22Rv1 (cell line): ENCODE measurements around the gene TOP2B.

Experiments used
- H3K27ac ChIP-seq: fragments of 450-650 bp; 2 replicates; pipeline ENCODE4 v1.5.1; 2017
- CTCF ChIP-seq: fragments of 450-650 bp; IDR thresholded peaks from 2 replicates; pipeline ENCODE4 v1.5.1; 2017; ENCODE audit warnings: mild to moderate bottlenecking
- ZFX ChIP-seq: fragments of 450-650 bp; IDR thresholded peaks from 2 replicates; pipeline ENCODE4 v1.6.1; 2017; ENCODE audit warnings: antibody characterized with exemption, borderline replicate concordance

Gene TOP2B

DNA sequence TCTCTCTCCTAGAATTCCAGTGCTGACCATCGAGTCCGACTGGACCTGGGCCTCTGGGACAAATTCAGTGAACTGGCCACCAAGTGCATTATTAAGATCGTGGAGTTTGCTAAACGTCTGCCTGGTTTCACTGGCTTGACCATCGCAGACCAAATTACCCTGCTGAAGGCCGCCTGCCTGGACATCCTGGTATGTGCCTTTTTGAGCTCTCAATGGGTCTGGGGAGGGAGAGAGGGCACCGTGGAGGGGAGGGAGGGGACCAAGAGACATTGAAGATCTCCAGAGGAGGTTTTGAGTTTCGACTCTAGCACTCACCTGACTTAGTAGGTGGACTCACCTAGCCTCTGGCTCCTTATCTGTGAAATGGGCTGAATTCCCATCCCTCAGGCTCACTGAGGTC is 84.2 kb downstream of the TOP2B start:
- no peak for TF ChIP-seq CTCF
- no peak for TF ChIP-seq ZFX
- H3K27ac ChIP-seq, result no peak overlapping the region

DNA sequence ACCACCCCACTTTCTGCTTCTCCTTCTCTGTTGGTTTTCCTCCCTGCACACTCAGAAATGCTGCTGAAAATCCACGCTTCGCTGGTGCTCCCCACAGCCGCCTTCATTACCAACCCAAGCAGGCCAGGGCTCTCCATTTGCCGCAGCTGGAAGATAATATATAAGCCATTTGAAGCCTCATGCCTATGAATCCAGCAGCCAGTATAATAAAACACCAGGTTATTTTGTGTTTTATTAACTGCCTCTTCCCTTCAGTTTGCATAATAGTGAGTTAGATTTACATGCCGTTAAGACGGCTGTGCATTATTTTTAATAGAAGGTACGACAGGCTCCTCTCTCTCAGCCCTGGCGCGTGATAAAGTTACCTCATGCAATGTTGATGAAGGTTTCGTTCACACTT is 86.6 kb downstream of the TOP2B start:
- TF ChIP-seq ZFX, result no peak
- TF ChIP-seq CTCF, result no peak
- no peak overlapping the region for H3K27ac ChIP-seq

DNA sequence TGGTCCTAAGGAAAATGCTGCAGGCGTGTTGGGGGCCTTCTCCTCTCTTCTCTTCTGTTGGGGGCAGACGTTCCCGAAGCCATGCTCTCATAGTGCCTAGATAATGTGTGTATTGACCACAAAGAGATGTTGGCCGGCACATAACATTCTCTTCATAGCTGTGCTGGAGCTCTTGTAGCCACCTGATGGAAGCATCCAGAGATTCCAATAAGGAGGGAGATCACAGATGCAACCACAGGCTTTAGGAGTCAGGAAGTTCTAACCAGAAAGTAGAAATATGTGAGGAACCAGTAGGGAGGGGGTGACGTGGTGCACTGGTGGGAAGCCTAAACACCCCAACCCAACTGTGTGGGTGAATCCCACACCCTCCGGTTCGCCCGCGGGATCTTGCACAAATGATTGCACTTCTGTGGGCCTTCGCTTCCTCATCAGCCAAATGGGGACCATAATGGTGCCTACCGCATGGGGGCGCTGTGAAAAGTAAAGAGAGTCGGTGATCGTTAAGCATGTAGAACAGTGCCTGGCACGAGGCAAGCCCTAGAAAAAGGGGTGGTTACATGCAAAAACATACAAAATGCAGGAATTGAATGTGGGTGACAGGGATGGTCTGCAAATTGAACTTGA is 87.8 kb downstream of the TOP2B start:
- no peak overlapping the region for H3K27ac ChIP-seq
- TF ChIP-seq CTCF (peak; percentile 42), ZFX (no peak)

GRCh38 chr3:25576146-25576545 is 88.6 kb downstream of the TOP2B start:
- TF ChIP-seq CTCF, result no peak
- no peak for TF ChIP-seq ZFX
- H3K27ac ChIP-seq, result no peak overlapping the region

DNA sequence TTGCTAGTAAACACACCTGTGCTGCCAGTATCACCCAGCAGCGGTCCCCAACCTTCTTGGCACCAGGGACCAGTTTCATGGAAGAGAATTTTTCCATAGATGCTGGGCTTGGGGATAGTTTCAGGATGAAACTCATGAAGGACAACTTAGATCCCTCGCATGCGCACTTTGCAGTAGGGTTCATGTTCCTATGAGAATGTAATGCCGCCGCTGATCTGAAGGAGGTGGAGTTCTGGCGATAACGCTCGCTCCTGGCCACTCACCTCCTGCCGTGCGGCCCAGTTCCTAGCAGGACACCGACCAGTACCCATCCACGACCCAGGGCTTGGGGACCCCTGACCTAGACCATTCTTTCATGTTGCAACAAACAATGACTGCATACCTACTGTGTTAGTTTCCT is 89.7 kb downstream of the TOP2B start:
- H3K27ac ChIP-seq, result no peak overlapping the region
- TF ChIP-seq CTCF (no peak), ZFX (no peak)

- no peak overlapping the region for H3K27ac ChIP-seq
- TF ChIP-seq CTCF (no peak), ZFX (no peak)
These were observed 90.4 kb downstream of the TOP2B start for GRCh38 chr3:25574172-25574765.

DNA sequence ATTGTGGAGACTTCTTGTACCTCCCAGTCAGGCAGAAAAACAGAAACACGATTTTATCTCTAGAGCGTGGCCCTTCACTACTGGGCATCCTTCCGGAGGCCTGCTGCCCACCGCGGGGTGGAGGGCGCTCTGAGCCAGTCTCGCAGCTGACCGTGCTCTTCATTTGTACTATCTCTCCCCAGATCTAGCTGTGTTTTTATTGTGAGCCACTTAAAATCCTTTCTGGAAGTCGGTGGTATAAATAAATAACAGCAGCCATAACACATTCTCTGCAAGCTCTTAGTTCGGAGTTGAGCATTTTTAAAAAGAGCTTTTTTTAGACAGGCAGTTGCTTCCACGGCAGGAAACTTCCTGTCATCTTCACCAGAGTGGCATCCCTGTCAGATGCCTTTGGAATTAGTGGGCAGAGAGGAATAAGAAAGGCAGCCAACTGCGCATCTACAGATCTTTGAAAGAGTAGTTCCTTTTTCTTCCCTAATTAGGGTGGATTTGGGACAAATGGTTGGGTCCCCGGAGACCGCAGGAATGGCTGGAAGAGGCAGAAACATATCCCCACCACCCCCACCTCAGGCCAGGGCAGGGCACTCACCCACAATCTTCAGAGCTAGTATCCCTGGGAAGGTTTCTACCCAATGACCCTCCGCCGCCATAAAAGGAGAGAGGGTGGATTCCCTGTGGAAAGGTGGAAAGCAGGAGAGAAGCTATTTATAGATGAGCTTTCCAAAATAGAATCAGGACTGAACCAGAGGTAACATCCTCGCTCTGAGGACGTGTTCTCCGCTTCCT is 91.1 kb downstream of the TOP2B start:
- no peak overlapping the region for H3K27ac ChIP-seq
- TF ChIP-seq ZFX, result no peak
- no peak for TF ChIP-seq CTCF
